Measurements from ENCODE around the gene KCTD16. TPM values are rescaled to one million over a fixed set of nuclear protein-coding genes. Genes with fewer than 3 reads are reported as not detected.

The KCTD16 gene
- total RNA-seq, 1 experiment from 2014 or later: 0.64 TPM

DNA sequence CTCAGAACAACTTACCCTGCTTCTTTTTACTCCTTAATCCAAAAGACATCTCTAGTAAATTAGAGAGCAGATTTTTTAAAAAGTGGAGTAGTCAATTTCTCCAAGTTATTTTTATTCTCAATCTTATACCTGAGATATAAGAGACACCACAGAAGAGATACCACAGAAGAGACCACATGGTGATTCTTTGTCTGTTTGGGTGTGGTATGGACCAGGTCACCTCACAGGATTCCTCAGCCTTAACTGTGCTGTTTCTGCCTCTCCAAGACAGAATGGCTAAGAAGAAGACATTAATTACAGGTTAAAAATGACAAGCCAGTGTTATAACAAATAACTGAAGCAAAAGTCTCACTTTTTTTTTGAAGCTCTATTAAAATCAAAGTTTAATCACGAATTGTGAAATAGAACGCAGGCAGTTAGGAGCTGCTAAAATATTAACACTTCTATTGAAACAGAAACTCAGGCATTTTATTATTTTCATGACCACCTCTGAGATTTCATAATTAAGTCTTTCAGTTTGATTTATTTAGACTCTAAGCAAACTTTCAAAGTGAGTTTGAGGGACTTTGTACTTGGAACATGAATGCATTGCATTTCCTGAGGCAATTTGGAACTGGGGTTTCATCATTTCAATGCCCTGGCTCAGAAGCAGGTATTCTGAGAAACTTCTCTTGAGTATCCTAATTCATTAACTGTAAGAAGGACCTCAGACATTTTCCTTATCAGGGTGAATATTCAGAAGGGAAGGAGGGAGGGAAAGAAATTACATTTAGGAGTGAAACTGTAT lies 280.7 kb downstream of the KCTD16 start:
- ChIA-PET POLR2A (no interaction called here), CTCF (no interaction called here), RAD21 (ENCODE audit: low non-redundant PET in 1 of 2, low total read pairs in 2 of 2, uncharacterized antibody in 2 of 2, unreplicated experiment in 2 of 2) (no interaction called here)
- Histone ChIP-seq H3K27ac (ENCODE audit: low read depth, low read length) (no peak overlapping the region), H3K4me3 (replicated peaks in 1 of 2; ENCODE audit: low read depth in 1 of 2, low read length in 2 of 2) (no peak overlapping the region), H2AFZ (ENCODE audit: low read depth, low read length, poor library complexity, severe bottlenecking) (no peak overlapping the region), H4K20me1 (ENCODE audit: insufficient read depth) (no peaks in the 10 kb centered on the region), H3K4me1 (ENCODE audit: control insufficient read depth in 1 of 2, insufficient read depth in 2 of 2, low read length in 2 of 2) (no peaks in the 10 kb centered on the region), H3K27me3 (ENCODE audit: insufficient read depth, low read length) (no peaks in the 10 kb centered on the region), H3K36me3 (ENCODE audit: control insufficient read depth in 1 of 2, insufficient read depth in 2 of 2, low read length in 2 of 2) (no peaks in the 10 kb centered on the region), H3K9me2 (ENCODE audit: insufficient read depth) (no peaks in the 10 kb centered on the region), H3K4me2 (ENCODE audit: low read length) (no peak overlapping the region), H3K9me3 (ENCODE audit: control insufficient read depth in 1 of 2, insufficient read depth in 1 of 2, low read depth in 1 of 2, low read length in 2 of 2) (no peaks in the 10 kb centered on the region), H3K9ac (ENCODE audit: low read length) (no peak overlapping the region), H3K79me2 (ENCODE audit: insufficient read depth, low read length) (no peaks in the 10 kb centered on the region)
- TF ChIP-seq POLR2A (IDR thresholded peaks at IDR 0.05; ENCODE audit: borderline replicate concordance, extremely low read depth, insufficient read depth, insufficient read length) (no peak), CEBPB (IDR thresholded peaks at IDR 0.05; ENCODE audit: low read depth) (peak; percentile 26; the same call in 1 of the 2 replicates)
- DNase-seq (ENCODE audit: low read depth, low spot score) (no peak), ATAC-seq (no peak)
- BruUV-seq (replicated peaks): no TSS peak
- intact Hi-C loops (cut with micrococcal nuclease): no loop called here

DNA sequence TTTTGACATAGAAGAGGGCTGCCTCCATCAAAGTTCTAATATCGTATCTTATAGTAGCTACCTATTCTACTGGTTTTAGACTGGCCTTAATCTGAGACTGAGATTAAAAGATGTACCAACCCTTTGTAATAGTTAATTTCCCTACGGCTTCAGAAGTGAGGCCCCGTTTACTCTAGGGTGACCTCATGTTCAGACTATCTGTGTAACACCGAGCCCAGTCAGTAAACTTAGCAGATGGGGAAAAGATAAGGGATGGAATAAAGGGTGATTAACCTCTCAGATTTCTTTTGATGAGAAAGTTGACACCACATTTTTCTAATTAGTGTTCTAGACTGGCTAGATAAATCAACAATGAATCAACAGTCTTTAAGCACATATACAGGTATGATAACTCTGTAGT lies 283.1 kb downstream of the KCTD16 start:
- Histone ChIP-seq H3K79me2 (ENCODE audit: insufficient read depth, low read length) (no peaks in the 10 kb centered on the region), H3K4me1 (ENCODE audit: control insufficient read depth in 1 of 2, insufficient read depth in 2 of 2, low read length in 2 of 2) (no peaks in the 10 kb centered on the region), H4K20me1 (ENCODE audit: insufficient read depth) (no peaks in the 10 kb centered on the region), H3K27me3 (ENCODE audit: insufficient read depth, low read length) (no peaks in the 10 kb centered on the region), H3K9ac (ENCODE audit: low read length) (no peak overlapping the region), H3K9me2 (ENCODE audit: insufficient read depth) (no peaks in the 10 kb centered on the region), H3K4me3 (replicated peaks in 1 of 2; ENCODE audit: low read depth in 1 of 2, low read length in 2 of 2) (no peak overlapping the region), H3K36me3 (ENCODE audit: control insufficient read depth in 1 of 2, insufficient read depth in 2 of 2, low read length in 2 of 2) (no peaks in the 10 kb centered on the region), H3K4me2 (ENCODE audit: low read length) (no peak overlapping the region), H2AFZ (ENCODE audit: low read depth, low read length, poor library complexity, severe bottlenecking) (no peak overlapping the region), H3K27ac (ENCODE audit: low read depth, low read length) (no peak overlapping the region), H3K9me3 (ENCODE audit: control insufficient read depth in 1 of 2, insufficient read depth in 1 of 2, low read depth in 1 of 2, low read length in 2 of 2) (no peaks in the 10 kb centered on the region)
- no peak for TF ChIP-seq TCF7L2 (IDR thresholded peaks at IDR 0.05; ENCODE audit: borderline replicate concordance, extremely low read depth, insufficient read depth, insufficient read length)
- no peak for TF ChIP-seq EGR1 (IDR thresholded peaks at IDR 0.05; ENCODE audit: low read depth)
- TF ChIP-seq, protein P1, sequence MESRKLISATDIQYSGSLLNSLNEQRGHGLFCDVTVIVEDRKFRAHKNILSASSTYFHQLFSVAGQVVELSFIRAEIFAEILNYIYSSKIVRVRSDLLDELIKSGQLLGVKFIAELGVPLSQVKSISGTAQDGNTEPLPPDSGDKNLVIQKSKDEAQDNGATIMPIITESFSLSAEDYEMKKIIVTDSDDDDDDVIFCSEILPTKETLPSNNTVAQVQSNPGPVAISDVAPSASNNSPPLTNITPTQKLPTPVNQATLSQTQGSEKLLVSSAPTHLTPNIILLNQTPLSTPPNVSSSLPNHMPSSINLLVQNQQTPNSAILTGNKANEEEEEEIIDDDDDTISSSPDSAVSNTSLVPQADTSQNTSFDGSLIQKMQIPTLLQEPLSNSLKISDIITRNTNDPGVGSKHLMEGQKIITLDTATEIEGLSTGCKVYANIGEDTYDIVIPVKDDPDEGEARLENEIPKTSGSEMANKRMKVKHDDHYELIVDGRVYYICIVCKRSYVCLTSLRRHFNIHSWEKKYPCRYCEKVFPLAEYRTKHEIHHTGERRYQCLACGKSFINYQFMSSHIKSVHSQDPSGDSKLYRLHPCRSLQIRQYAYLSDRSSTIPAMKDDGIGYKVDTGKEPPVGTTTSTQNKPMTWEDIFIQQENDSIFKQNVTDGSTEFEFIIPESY (IDR thresholded peaks at IDR 0.05; ENCODE audit: extremely low read depth, insufficient replicate concordance, low read length): no peak
- no peak for TF ChIP-seq EZH2 (IDR thresholded peaks at IDR 0.05)
- no peak for TF ChIP-seq JUND (IDR thresholded peaks at IDR 0.05)
- no peak for TF ChIP-seq ZFX (IDR thresholded peaks at IDR 0.05)
- CTCF ChIA-PET: no interaction called here
- no TSS peak for BruUV-seq (replicated peaks)
- DNase-seq (ENCODE audit: low read depth, low spot score) (no peak), ATAC-seq (no peak)
- RAD21 ChIA-PET (ENCODE audit: low non-redundant PET in 1 of 2, low total read pairs in 2 of 2, uncharacterized antibody in 2 of 2, unreplicated experiment in 2 of 2): no interaction called here
- intact Hi-C loops (cut with micrococcal nuclease): no loop called here
- POLR2A ChIA-PET: no interaction called here

All from HCT116 (cell line).